Cerebellar cortex (tissue), 1 donor: ENCODE results near the gene DNTTIP2.
A peak's percentile ranks its signal among the peaks of the same experiment; 100 is the strongest.
"Not testable (repeated sequence)": the region's sequence is repeated elsewhere in the genome, so short reads cannot be mapped to it uniquely, and the experiment has no call there.

ENCODE experiments used
- DNase-seq: peaks from one replicate; pipeline ENCODE4 v3.0.0-alpha.2; 2015; ENCODE audit warnings: low spot score

DNTTIP2 gene

GRCh38 chr1:93874025-93874651 lies 4.9 kb downstream of the DNTTIP2 start:
- DNase-seq: peak; percentile 20

- no peak for DNase-seq
These were observed 7.6 kb downstream of the DNTTIP2 start for GRCh38 chr1:93871366-93871765.

GRCh38 chr1:93869653-93870052 lies 9.4 kb downstream of the DNTTIP2 start:
- DNase-seq: no peak

- DNase-seq: not testable (repeated sequence)
These were observed 10.5 kb downstream of the DNTTIP2 start for GRCh38 chr1:93868492-93868891.

- DNase-seq: no peak
These were observed 13.8 kb downstream of the DNTTIP2 start for GRCh38 chr1:93865253-93865652.

- DNase-seq: no peak
These were observed 14.8 kb downstream of the DNTTIP2 start for GRCh38 chr1:93864175-93864574.

GRCh38 chr1:93857653-93858052 lies 21.4 kb downstream of the DNTTIP2 start:
- not testable (repeated sequence) for DNase-seq

- DNase-seq: not testable (repeated sequence)
These were observed 23.0 kb downstream of the DNTTIP2 start for GRCh38 chr1:93855983-93856382.

- no peak for DNase-seq
These were observed 25.1 kb downstream of the DNTTIP2 start for GRCh38 chr1:93853940-93854339.

- DNase-seq: no peak
These were observed 27.1 kb downstream of the DNTTIP2 start for GRCh38 chr1:93851878-93852277.

GRCh38 chr1:93851327-93851712 lies 27.7 kb downstream of the DNTTIP2 start:
- no peak for DNase-seq

GRCh38 chr1:93850687-93851326 lies 28.2 kb downstream of the DNTTIP2 start:
- peak; percentile 74 for DNase-seq

- no peak for DNase-seq
These were observed 30.6 kb downstream of the DNTTIP2 start for GRCh38 chr1:93848350-93848883.

GRCh38 chr1:93847811-93848288 lies 31.2 kb downstream of the DNTTIP2 start:
- peak; percentile 55 for DNase-seq

GRCh38 chr1:93846992-93847810 lies 31.8 kb downstream of the DNTTIP2 start:
- DNase-seq: peak; percentile 84

GRCh38 chr1:93846206-93846991 lies 32.6 kb downstream of the DNTTIP2 start:
- DNase-seq: peak; percentile 83

GRCh38 chr1:93845538-93846205 lies 33.3 kb downstream of the DNTTIP2 start:
- no peak for DNase-seq

GRCh38 chr1:93844262-93845045 lies 34.6 kb downstream of the DNTTIP2 start:
- DNase-seq: peak; percentile 77

- no peak for DNase-seq
These were observed 36.1 kb downstream of the DNTTIP2 start for GRCh38 chr1:93842750-93843500.

GRCh38 chr1:93841771-93842170 lies 37.2 kb downstream of the DNTTIP2 start:
- no peak for DNase-seq
